ENCODE measurements around the gene TMEM234.

The TMEM234 gene

GRCh38 chr1:32246888-32247273, 24.7 kb upstream of the TMEM234 start, which contains the start of gene FAM167B:
FAM167B (plus strand) TSS chr1:32247222; CDS start chr1:32247422, 200 bp downstream.
- Histone ChIP-seq H3K27me3 (replicated peaks; ENCODE audit: insufficient read depth, low read length) (no peaks in the 10 kb centered on the region), H3K4me3 (ENCODE audit: low read length) (no peak within 1 kb of the TSS), H2AFZ (ENCODE audit: low read length) (peak within 1 kb of the TSS; percentile 69), H4K20me1 (ENCODE audit: insufficient read depth, low read length) (no peaks in the 10 kb centered on the region), H3K4me2 (ENCODE audit: low read depth, low read length) (peak within 1 kb of the TSS; percentile 9; the same call in 1 of the 2 replicates), H3K9ac (ENCODE audit: low read length) (peak within 1 kb of the TSS; percentile 18; the same call in 1 of the 2 replicates), H3K9me3 (replicated peaks; ENCODE audit: insufficient read depth, low read length) (no peaks in the 10 kb centered on the region), H3F3A (ENCODE audit: insufficient read depth, low read length) (peaks cover 24% of the 10 kb centered on the region), H3K9me2 (replicated peaks; ENCODE audit: insufficient read depth, low read length) (no peaks in the 10 kb centered on the region), H3K79me2 (ENCODE audit: low read length) (no peaks in the 10 kb centered on the region), H3K36me3 (replicated peaks; ENCODE audit: insufficient read depth, low read length) (no peaks in the 10 kb centered on the region), H3K4me1 (ENCODE audit: low read length) (peaks cover 33% of the 10 kb centered on the region), H3K27ac (ENCODE audit: low read length) (peak within 1 kb of the TSS; percentile 99; the same call in 1 of the 2 replicates)
- TF ChIP-seq CTCF (IDR thresholded peaks at IDR 0.05; ENCODE audit: low read length) (no peak), EZH2phosphoT487 (IDR thresholded peaks at IDR 0.05; ENCODE audit: low read length) (no peak), EZH2 (optimal IDR thresholded peaks at IDR 0.05; ENCODE audit: low read depth, low read length) (no peak)
- no peak for DNase-seq

DNA sequence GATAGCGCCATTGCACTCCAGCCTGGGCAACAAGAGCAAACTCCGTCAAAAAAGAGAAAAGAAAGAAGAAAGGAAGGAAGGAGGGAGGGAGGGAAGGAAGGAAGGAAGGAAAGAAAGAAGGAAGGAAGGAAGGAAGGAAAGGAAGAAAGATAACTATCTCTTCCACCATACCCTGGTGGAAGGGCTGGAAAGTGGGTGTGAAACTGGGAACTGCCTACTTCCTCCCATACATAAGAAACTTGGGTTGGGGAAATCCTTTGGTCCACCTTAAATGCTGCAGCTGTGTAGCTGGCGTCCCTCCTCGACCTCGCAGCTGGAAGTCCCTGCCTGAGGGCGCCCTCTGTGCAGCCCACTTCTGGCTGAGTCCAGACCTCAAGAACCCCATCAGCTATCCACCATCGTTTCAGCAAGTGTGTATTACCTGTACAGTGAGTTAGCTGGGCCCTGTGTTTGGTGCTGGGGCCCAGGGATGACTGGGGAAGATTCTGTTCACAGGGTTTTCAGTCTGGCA, 20.2 kb upstream of the TMEM234 start:
- no peak for DNase-seq
- Histone ChIP-seq H3K36me3 (replicated peaks; ENCODE audit: insufficient read depth, low read length) (no peaks in the 10 kb centered on the region), H3K9me2 (replicated peaks; ENCODE audit: insufficient read depth, low read length) (no peaks in the 10 kb centered on the region), H3K4me3 (ENCODE audit: low read length) (no peak overlapping the region), H3K27me3 (replicated peaks; ENCODE audit: insufficient read depth, low read length) (no peaks in the 10 kb centered on the region), H3K9me3 (replicated peaks; ENCODE audit: insufficient read depth, low read length) (no peaks in the 10 kb centered on the region), H3F3A (ENCODE audit: insufficient read depth, low read length) (no peaks in the 10 kb centered on the region), H3K4me1 (ENCODE audit: low read length) (no peaks in the 10 kb centered on the region), H3K4me2 (ENCODE audit: low read depth, low read length) (no peak overlapping the region), H2AFZ (ENCODE audit: low read length) (no peak overlapping the region), H3K9ac (ENCODE audit: low read length) (no peak overlapping the region), H3K79me2 (ENCODE audit: low read length) (no peaks in the 10 kb centered on the region), H4K20me1 (ENCODE audit: insufficient read depth, low read length) (no peaks in the 10 kb centered on the region), H3K27ac (ENCODE audit: low read length) (no peak overlapping the region)
- no peak for TF ChIP-seq EZH2phosphoT487 (IDR thresholded peaks at IDR 0.05; ENCODE audit: low read length)
- TF ChIP-seq CTCF (IDR thresholded peaks at IDR 0.05; ENCODE audit: low read length): no peak
- no peak for TF ChIP-seq EZH2 (optimal IDR thresholded peaks at IDR 0.05; ENCODE audit: low read depth, low read length)

- Histone ChIP-seq H3K27me3 (replicated peaks; ENCODE audit: insufficient read depth, low read length) (no peaks in the 10 kb centered on the region), H3K4me3 (ENCODE audit: low read length) (peak overlapping the region; percentile 65), H3K9ac (ENCODE audit: low read length) (peak overlapping the region; percentile 26; the same call in 1 of the 2 replicates), H3K9me2 (replicated peaks; ENCODE audit: insufficient read depth, low read length) (no peaks in the 10 kb centered on the region), H3K9me3 (replicated peaks; ENCODE audit: insufficient read depth, low read length) (no peaks in the 10 kb centered on the region), H3K36me3 (replicated peaks; ENCODE audit: insufficient read depth, low read length) (no peaks in the 10 kb centered on the region), H3F3A (ENCODE audit: insufficient read depth, low read length) (no peaks in the 10 kb centered on the region), H3K27ac (ENCODE audit: low read length) (no peak overlapping the region), H4K20me1 (ENCODE audit: insufficient read depth, low read length) (no peaks in the 10 kb centered on the region), H3K79me2 (ENCODE audit: low read length) (no peaks in the 10 kb centered on the region), H2AFZ (ENCODE audit: low read length) (peak overlapping the region; percentile 83), H3K4me1 (ENCODE audit: low read length) (no peaks in the 10 kb centered on the region), H3K4me2 (ENCODE audit: low read depth, low read length) (peak overlapping the region; percentile 94)
- DNase-seq: no peak
- TF ChIP-seq CTCF (IDR thresholded peaks at IDR 0.05; ENCODE audit: low read length) (no peak), EZH2phosphoT487 (IDR thresholded peaks at IDR 0.05; ENCODE audit: low read length) (no peak), EZH2 (optimal IDR thresholded peaks at IDR 0.05; ENCODE audit: low read depth, low read length) (no peak)
These were observed 19.0 kb upstream of the TMEM234 start for GRCh38 chr1:32241001-32241763.
